Upper lobe of left lung (tissue), 6 donors: Measurements from ENCODE around the gene ASB13. TPM values are rescaled to one million over a fixed set of nuclear protein-coding genes. Genes with fewer than 3 reads are reported as not detected.

Experiments used
- ATAC-seq, 2 donors: fragments of 200-7000 bp; cut with Tn5 transposase; one replicate each; pipeline ENCODE4 v1.9.1; 2022; ENCODE audit warnings: mild to moderate bottlenecking in 2 of 2, moderate library complexity in 2 of 2; ENCODE audit not compliant: low FRiP score in 2 of 2
- DNase-seq, 2 donors: peaks; one replicate each; pipeline ENCODE4 v3.0.0-alpha.2; 2019 to 2020
- H3K27ac ChIP-seq, 4 donors: fragments of 200-600 bp; sonication (generic); one replicate each; pipeline ENCODE4 v1.5.1; 2016 to 2019
- H3K27me3 ChIP-seq, 4 donors: fragments of 200-600 bp; sonication (generic); one replicate each; pipeline ENCODE4 v1.5.1; 2017 to 2019
- H3K36me3 ChIP-seq, 4 donors: fragments of 200-600 bp; sonication (generic); one replicate each; pipeline ENCODE4 v1.5.1; 2016 to 2019
- H3K4me1 ChIP-seq, 4 donors: fragments of 200-600 bp; sonication (generic); one replicate each; pipeline ENCODE4 v1.5.1; 2018 to 2019
- H3K4me3 ChIP-seq, 4 donors: fragments of 200-600 bp; sonication (generic); one replicate each; pipeline ENCODE4 v1.5.1; 2017 to 2019; ENCODE audit warnings: mild to moderate bottlenecking in 2 of 4, moderate library complexity in 1 of 4
- H3K9me3 ChIP-seq, 4 donors: fragments of 200-600 bp; sonication (generic); one replicate each; pipeline ENCODE4 v1.5.1; 2018 to 2019
- CTCF ChIP-seq, 6 experiments: fragments of 450-650 bp in 4 of 6; fragments of 200-600 bp in 2 of 6; sonication (generic) in 2 of 6; IDR thresholded peaks; one replicate each; pipeline ENCODE4 v1.5.1; 2016 to 2019; ENCODE audit warnings: antibody characterized with exemption in 6 of 6
- EP300 ChIP-seq, 4 donors: sonication (generic); formaldehyde crosslinking; IDR thresholded peaks; one replicate each; pipeline ENCODE4 v1.5.1; 2017; ENCODE audit warnings: antibody characterized with exemption in 4 of 4, control low read depth in 2 of 4
- POLR2A ChIP-seq, 4 donors: fragments of 450-650 bp; IDR thresholded peaks; one replicate each; pipeline ENCODE4 v1.5.1; 2016 to 2017; ENCODE audit warnings: antibody characterized with exemption in 4 of 4, mild to moderate bottlenecking in 2 of 4
- POLR2AphosphoS5 ChIP-seq, 2 donors: sonication (generic); formaldehyde crosslinking; IDR thresholded peaks; one replicate each; pipeline ENCODE4 v1.5.1; 2017; ENCODE audit warnings: antibody characterized with exemption in 2 of 2
- WGBS, 2 donors: methylation state at CpG; one replicate each; pipeline ENCODE4 v1.1.5; 2017 to 2018; 5-methylcytosine and 5-hydroxymethylcytosine counted together
- total RNA-seq, 6 donors: library from RNA; depleted of rRNA in 4 of 6; stranded (reverse); fragments of >200 nt in 4 of 6; gene quantifications; one replicate each; pipeline versions ENCODE4 v1.1.0 to v1.2.1, GENCODE V29; 2016 to 2021
- donor health status: DM: no; HTN: no; CAD: no; lungs with moderate emphysema.
- donor health status: DM: no; HTN: yes; CAD: no; lungs with severe emphysema.

Gene ASB13
- total RNA-seq, 6 donors from 2014 or later, result 6.3 to 32.5 (median 18.2) TPM

- peaks cover 7 to 33% (median 11%) of the 10 kb centered on the region in 4 donors for H3K4me1 ChIP-seq
- peak overlapping the region; percentile 77 to 96 (median 89) for H3K4me3 ChIP-seq
- H3K36me3 ChIP-seq, result no peaks in the 10 kb centered on the region
- no peaks in the 10 kb centered on the region for H3K9me3 ChIP-seq
- 27 to 31% methylated on average over 9 of the region's 9 CpGs for WGBS, 2 donors
- no peak for ATAC-seq
- TF ChIP-seq POLR2AphosphoS5 (IDR thresholded peaks at IDR 0.05), result no peak
- TF ChIP-seq POLR2A (IDR thresholded peaks at IDR 0.05), result no peak
- TF ChIP-seq CTCF (IDR thresholded peaks at IDR 0.05), result no peak
- no peak for TF ChIP-seq EP300 (IDR thresholded peaks at IDR 0.05)
- H3K27ac ChIP-seq, result peak overlapping the region; percentile 76 to 85 (median 80)
- DNase-seq, result no peak
- no peaks in the 10 kb centered on the region for H3K27me3 ChIP-seq
Observed at GRCh38 chr10:5665373-5666007, 905 bp downstream of the ASB13 start.

GRCh38 chr10:5663692-5664427 lies 2.5 kb downstream of the ASB13 start:
- DNase-seq (no peak), ATAC-seq (no peak)
- Histone ChIP-seq H3K4me3 (no peak overlapping the region), H3K27me3 (no peaks in the 10 kb centered on the region), H3K9me3 (no peaks in the 10 kb centered on the region), H3K27ac (no peak overlapping the region), H3K36me3 (no peaks in the 10 kb centered on the region), H3K4me1 (peaks cover 20 to 44% (median 25%) of the 10 kb centered on the region in 4 donors)
- TF ChIP-seq POLR2A (IDR thresholded peaks at IDR 0.05) (no peak), CTCF (IDR thresholded peaks at IDR 0.05) (no peak), EP300 (IDR thresholded peaks at IDR 0.05) (no peak), POLR2AphosphoS5 (IDR thresholded peaks at IDR 0.05) (no peak)
- 82 to 87% methylated on average over 12 of the region's 12 CpGs for WGBS, 2 donors

DNA sequence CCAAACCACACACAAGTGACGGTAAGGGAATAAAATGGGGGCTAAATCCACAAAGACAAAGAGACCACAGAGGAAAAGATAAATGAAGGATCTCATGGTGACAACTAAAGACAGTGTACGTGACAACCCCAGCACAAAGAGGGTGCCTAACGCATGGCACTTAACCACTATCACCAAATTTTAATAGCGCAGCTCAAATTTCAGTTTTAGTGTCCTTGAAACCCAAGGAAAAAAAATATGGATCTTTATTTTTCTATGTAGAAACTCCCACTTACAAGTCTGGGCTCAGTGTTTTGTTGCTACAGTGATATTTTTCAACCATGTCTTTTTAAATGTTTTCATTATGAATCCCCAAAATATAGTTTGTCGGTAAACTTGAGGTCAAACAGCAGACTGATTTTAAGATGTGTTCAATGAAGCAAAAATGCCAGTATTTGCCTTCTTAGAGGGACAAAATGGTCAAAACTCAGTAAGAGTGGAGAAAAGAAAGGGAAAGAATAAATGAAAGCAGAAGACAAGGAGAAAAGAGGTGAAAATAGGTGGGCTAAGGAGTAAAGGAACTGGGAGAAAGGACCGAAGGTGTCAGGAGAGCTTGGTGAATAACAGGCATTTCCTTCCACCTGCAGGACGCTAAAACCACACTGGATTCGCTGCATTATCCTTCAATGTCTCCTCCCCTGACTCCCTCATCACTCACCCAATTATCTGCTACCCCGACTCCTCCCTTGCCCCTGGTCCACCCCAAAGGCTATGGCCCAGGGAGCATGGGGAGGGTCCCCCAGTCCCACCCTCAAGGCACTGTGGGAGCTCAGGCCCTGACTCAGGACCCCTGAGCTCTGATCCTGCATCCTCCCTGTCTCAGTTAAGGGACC lies 3.5 kb downstream of the ASB13 start:
- no peaks in the 10 kb centered on the region for H3K27me3 ChIP-seq
- TF ChIP-seq EP300 (IDR thresholded peaks at IDR 0.05) (no peak), CTCF (IDR thresholded peaks at IDR 0.05) (no peak), POLR2AphosphoS5 (IDR thresholded peaks at IDR 0.05) (no peak), POLR2A (IDR thresholded peaks at IDR 0.05) (no peak)
- peaks cover 25 to 52% (median 29%) of the 10 kb centered on the region in 4 donors for H3K4me1 ChIP-seq
- 83 to 87% methylated on average over 9 of the region's 9 CpGs for WGBS, 2 donors
- H3K36me3 ChIP-seq, result no peaks in the 10 kb centered on the region
- no peaks in the 10 kb centered on the region for H3K9me3 ChIP-seq
- H3K27ac ChIP-seq, result no peak overlapping the region
- no peak for ATAC-seq
- DNase-seq, result no peak
- no peak overlapping the region for H3K4me3 ChIP-seq

GRCh38 chr10:5661043-5661442 lies 5.4 kb downstream of the ASB13 start:
- DNase-seq (no peak), ATAC-seq (no peak)
- H3K27me3 ChIP-seq, result no peaks in the 10 kb centered on the region
- H3K9me3 ChIP-seq, result no peaks in the 10 kb centered on the region
- peaks cover 18 to 40% (median 22%) of the 10 kb centered on the region in 4 donors for H3K4me1 ChIP-seq
- TF ChIP-seq POLR2A (IDR thresholded peaks at IDR 0.05), result no peak
- no peak for TF ChIP-seq CTCF (IDR thresholded peaks at IDR 0.05)
- no peak for TF ChIP-seq EP300 (IDR thresholded peaks at IDR 0.05)
- no peak for TF ChIP-seq POLR2AphosphoS5 (IDR thresholded peaks at IDR 0.05)
- WGBS, 2 donors, result 94 to 98% methylated on average over 6 of the region's 6 CpGs
- no peaks in the 10 kb centered on the region for H3K36me3 ChIP-seq
- no peak overlapping the region for H3K27ac ChIP-seq
- H3K4me3 ChIP-seq, result no peak overlapping the region
